GM19238 (cell line): ENCODE measurements around the gene TXNDC9.
A peak's percentile ranks its signal among the peaks of the same experiment; 100 is the strongest.
"Not testable (repeated sequence)": the region's sequence is repeated elsewhere in the genome, so short reads cannot be mapped to it uniquely, and the experiment has no call there.

Experiments used
- DNase-seq: peaks from one replicate; pipeline ENCODE4 v3.0.0; 2011; ENCODE audit warnings: low spot score; ENCODE audit not compliant: insufficient read length

Gene TXNDC9, protein sequence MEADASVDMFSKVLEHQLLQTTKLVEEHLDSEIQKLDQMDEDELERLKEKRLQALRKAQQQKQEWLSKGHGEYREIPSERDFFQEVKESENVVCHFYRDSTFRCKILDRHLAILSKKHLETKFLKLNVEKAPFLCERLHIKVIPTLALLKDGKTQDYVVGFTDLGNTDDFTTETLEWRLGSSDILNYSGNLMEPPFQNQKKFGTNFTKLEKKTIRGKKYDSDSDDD

DNA sequence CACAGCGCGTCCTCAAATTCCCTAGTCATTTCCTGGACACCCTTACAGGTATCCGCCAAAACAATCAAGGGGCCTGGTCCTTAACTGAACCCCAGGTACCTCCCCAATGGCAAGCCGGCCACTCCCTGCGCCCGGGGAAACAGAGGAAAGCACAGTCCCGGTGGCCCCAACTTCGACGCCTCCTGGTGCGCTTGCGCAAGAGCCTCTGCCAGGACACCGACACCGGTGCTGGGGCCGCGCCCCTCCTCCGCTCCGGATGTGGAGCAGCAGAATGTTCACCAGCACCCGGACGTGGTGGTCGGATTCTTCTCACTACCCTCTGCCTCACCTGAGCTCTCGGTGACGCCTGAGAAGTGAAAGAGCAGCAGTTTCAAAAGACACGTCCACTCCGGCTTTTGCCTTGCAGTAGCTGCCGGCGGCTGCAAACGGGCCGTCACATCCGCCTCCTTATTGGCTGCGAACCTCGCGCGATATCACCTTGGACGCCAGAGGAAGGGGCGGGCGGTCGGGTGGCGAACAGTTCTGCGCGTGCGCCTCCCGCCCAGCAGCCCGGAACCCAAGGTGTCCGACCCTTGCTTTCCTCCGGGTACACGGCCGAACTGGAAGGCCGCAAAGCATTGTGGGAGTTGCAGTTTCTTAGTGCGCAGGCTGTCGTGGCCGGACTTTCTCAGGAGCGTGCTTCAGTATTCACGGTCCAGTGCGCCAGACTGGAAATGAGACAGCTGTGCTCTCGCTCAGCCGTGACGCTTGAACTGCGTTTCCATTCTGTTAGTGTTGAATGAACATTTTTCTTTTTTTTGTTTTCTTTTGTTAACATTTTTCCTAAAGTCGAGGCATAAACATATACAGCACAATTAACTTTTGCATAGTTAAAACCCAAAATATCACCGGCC lies at the start of gene TXNDC9:
Gene TXNDC9 (minus strand): TSS at position 423 of the 893 bp plus-strand sequence. CDS start 3,123 bp downstream, outside the sequence.
- peak; percentile 85 for DNase-seq

DNA sequence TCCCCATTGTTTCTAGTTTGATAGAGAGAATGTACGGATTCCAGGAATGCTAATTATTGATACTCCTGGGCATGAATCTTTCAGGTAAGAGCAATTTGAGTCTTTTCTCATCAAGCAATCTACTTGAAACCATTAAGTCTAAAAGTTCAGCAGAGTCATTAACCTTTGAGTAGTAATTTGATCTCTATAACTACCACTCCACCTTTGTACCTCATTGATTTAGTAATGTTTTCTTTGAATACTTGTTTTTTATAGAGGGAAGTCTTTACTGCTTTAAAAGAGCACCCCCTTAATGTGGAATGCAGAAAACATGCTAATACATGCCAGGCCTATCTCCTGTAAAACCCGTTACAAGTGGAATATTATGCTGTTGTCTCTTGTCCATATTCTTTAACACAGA lies 46.0 kb upstream of the TXNDC9 start:
- DNase-seq, result no peak

DNA sequence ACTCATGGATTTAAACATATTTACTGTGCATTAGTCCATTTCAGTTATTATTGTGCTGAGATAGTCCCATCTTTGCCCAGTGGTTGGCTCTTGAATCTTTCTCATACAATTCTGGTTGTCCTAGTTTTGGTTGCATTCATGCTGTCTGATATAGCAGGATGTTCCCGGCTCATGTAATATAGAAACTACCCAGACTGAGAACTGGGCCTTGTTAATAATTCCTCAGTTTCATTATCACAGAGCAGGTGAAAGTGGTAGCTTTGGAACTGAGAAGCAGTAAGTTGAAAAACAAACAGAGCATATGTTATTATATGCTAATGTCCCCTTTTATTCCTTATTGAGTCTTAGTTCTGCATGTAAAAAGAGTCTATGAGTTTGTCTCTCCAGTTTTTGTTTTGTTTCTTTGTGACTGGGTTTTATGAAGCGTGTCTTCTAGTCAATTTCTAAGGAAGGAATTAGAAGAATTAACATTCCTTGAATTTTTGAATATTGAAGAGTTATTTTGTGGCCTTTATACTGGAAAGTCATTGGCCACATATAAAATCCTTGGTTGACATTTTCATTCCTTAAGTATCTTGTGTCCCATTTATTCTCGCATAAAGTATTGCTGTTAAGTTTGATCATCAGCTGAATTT lies 44.4 kb upstream of the TXNDC9 start:
- peak; percentile 3 for DNase-seq

DNA sequence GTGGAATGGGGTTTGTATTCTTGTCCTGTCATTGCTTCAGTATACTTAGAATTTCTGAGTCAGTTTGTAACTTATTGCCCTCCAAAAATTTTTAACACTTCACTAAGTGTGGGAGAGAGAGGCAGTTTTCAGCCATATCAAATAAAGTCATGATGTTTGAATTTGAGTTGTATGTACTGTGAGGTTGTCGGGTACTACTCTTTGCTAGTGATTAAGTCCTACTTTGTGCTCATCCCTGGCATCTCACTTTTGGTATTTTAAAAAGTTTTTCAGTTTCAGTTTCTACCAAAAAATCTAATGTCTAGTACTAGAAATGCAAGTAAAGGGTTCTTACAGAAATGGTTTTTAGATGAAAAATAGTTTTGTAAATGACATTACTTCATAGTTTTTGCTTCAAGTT lies 41.7 kb upstream of the TXNDC9 start:
- DNase-seq, result no peak

DNA sequence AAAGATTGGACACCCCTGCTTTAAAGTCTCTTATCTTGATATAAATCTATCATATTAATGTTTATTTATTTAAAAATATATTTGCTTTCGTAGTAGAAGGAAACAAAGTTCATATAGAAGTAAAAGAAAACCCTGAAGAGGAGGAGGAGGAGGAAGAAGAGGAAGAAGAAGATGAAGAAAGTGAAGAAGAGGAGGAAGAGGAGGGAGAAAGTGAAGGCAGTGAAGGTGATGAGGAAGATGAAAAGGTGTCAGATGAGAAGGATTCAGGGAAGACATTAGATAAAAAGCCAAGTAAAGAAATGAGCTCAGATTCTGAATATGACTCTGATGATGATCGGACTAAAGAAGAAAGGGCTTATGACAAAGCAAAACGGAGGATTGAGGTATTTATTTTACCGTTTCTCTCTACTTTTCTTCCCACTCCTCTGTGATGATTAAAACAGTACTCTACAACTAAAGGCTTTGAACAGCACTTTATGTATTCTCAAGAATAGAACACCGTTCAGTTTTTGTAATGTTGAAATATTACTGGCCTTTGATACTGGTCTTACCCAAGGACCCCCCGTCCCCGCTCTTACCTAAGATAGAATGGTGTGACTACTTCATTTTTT lies 40.2 kb upstream of the TXNDC9 start:
- DNase-seq, result no peak

DNA sequence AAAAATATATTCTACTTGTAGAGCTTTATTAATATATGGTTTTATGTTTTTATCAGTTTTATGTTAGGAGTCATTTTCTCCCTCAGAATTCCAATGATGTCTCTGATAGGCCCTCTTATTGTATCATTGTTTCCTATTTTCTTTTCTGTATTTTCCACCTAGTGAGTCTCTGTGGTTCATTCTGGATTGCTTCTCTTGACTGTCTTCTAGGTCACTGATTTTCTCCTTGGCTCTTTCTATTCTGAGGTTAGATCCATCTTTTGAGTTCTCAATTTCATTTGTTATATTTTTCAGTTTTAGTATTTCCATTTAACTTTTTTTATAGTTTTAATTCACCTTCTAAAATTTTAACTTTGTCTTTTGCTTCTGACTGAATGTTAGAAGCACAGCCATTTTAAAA lies 38.6 kb upstream of the TXNDC9 start:
- DNase-seq, result no peak

DNA sequence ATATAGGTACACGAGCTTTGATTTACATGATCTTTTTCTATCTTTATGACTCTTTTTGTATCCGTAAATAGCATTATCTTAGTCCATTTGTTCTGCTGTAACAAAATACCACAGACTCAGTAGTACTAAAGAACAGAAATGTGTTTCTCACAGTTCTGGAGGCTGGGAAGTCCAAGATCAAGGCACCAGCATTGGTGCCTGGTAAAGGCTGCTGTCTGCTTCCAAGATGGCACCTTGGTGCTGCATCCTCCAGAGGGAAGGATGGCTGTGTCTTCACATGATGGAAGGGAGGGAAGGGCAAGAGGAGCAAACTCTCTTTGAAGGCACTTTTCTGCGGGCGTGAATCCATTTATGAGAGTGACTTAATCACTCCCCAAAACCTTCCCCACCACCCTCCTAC lies 37.0 kb upstream of the TXNDC9 start:
- DNase-seq, result no peak

DNA sequence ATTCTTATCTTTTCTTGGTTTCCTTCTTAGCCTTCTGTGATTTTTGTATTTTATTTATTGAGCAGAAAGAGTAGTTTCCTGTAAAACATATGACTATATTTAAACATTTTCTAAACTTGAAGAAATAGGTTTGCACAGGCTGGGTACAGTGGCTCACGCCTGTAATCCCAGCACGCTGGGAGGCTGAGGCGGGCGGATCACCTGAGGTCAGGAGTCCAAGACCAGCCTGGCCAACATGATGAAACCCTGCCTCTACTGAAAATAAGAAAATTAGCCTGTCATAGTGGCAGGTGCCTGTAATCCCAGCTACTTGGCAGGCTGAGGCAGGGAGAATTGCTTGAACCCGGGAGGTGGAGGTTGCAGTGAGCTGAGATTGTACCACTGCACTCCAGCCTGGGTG lies 32.7 kb upstream of the TXNDC9 start:
- DNase-seq, result not testable (repeated sequence)

DNA sequence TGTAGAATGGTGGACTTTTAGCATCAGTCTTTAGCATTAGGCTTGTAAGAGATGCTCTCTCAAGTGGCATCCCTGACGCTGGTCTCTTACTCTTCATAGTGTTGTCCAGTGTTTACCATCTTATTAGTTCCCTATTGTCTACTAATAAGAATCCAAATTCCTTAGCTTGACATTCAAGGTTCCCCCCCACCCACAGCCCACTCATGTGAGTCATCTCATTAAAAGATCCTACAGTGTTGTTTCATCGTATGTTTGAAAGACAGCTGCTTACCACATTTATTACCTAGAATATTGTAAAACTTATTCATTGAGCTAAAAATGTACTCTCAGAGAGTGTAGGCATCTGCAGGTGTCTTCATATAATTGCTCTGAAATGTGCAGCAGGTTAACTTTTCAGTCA lies 29.5 kb upstream of the TXNDC9 start:
- no peak for DNase-seq

DNA sequence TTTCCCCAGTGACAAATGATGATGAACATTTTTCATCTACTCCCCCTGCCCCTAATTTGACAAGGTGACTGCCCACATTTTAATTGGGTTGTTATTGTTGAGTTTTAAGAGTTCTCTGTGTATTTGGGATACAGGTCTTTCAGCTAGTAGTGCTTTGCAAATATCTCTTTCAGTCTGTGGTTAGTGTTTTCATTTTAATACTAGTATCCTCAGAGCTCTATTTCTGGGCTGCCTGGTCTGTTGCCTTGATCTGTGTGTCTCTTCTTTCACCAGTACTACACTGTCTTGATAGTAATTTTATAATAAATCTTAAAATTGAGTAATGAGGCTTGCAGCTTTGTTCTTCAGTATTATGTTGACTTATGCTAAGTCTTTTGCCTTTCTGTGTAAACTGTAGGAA lies 20.7 kb upstream of the TXNDC9 start:
- no peak for DNase-seq

DNA sequence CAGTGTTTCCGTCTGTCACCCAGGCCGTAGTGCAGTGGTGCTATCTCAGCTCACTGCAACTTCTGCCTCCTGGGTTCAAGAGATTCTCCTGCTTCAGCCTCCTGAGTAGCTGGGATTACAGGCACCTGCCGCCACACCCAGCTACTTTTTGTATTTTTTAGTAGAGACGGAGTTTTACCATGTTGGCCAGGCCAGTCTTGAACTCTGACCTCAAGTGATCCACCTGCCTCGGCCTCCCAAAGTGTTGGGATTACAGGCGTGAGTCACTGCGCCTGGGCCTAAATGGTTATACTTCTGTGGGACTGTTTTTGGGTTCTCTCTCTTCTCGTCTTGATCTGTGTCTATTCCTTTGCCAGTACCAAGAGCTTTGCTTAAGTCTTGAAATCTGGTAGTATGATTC lies 18.7 kb upstream of the TXNDC9 start:
- not testable (repeated sequence) for DNase-seq

DNA sequence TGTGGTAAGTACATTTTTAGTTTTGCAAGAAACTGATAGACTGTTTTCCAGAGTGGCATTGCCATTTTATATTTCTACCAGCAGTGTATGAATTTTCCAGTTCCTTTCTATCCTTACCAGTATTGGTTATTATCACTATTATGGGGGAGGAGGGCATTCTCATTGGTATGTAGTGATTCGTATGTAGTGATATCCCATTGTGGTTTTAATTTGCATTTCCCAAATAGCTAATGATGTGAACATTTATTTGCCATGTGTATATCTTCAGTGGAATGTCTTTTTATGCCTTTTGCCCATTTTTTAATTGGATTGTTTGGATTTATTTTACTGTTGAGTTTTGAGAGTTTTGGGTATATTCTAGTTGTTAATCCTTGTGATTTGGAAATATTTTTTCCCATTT lies 17.9 kb upstream of the TXNDC9 start:
- DNase-seq, result no peak

DNA sequence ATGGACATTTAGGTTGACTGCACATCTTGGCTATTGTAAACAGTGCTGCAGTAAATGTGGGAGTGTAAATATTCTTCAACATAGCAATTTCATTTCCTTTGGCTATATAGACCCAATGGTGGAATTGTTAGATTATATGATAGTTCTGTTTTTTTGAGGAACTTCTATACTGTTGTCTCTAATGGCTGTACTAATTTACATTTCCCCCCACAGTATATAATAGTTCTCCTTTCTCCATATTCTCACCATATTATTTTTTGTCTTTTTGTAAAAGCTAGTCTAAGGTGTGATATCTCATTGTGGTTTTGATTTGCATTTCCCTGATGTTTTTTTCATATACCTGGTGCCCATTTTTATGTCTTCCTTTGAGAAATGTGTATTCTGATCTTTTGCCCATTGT lies 14.1 kb upstream of the TXNDC9 start:
- no peak for DNase-seq

DNA sequence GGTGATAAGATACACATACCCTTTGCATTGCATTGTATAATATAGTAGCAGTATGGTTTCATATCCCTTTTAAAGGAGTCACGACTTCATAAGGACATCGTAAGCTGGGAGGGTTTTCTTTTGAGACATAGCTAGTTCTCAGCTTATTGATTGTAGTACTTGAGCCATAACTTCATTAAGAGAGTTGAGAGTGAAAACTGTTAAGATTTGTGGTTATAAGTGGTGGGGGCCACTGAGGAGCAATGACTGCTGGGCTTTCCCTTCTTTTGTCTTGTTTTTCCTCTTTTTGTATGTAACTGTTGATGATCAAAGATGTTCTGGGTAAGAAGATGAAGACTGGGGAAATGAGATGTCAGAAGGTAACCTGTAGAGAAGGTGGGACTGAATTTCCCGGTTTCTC lies 12.0 kb upstream of the TXNDC9 start:
- DNase-seq, result no peak

DNA sequence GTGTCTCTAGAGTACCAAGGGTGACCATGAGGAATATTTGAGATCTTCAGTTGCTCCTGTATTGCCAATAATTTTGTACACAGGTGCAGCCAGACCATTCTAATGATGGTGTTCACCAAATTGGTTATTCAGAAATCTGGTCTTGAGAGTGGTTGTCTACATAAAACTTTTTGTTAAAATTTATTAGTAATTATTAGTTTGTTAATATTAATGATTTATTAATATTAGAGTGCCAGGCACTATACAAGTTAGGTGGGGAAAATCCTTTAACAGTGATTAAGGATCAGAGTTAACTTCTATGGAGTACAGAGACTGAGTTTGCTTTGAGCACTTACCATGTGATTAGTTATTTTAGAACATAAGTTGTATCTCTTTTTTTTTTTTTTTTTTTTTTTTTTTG lies 10.1 kb upstream of the TXNDC9 start:
- DNase-seq, result no peak

DNA sequence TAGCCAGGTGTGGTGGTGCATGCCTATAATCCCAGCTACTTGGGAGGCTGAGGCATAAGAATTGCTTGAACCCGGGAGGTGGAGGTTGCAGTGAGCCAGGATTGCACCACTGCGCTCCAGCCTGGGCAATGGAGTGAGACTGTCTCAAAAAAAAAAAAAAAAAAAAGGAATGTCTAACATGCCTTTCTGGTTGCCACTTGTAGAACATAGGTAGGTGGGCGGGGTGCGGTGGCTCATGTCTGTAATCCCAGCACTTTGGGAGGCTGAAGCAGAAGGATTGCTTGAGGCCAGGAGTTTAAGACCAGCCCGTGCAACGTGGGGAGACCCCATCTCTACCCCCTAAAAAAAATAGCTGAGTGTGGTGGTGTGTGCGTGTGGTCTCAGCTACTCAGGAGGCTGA lies 9.3 kb upstream of the TXNDC9 start:
- not testable (repeated sequence) for DNase-seq

DNA sequence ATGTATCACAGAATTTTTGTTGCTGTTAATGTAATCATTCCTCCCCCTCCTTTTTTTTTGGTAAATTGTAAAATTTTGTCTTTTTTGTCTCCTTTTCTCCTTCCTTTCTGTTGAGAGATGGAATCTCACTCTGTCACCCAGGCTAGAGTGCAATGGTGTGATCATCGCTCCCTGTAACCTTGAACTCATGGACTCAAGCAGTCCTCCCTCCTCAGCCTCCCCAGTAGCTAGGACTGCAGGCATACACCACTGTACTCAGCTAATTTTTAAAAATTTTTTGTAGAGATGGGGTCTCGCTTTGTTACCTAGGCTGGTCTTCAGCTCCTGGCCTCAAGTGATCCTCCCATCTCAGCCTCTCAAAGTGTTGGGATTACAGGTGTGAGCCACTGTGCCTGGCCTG lies 6.4 kb upstream of the TXNDC9 start:
- no peak for DNase-seq

DNA sequence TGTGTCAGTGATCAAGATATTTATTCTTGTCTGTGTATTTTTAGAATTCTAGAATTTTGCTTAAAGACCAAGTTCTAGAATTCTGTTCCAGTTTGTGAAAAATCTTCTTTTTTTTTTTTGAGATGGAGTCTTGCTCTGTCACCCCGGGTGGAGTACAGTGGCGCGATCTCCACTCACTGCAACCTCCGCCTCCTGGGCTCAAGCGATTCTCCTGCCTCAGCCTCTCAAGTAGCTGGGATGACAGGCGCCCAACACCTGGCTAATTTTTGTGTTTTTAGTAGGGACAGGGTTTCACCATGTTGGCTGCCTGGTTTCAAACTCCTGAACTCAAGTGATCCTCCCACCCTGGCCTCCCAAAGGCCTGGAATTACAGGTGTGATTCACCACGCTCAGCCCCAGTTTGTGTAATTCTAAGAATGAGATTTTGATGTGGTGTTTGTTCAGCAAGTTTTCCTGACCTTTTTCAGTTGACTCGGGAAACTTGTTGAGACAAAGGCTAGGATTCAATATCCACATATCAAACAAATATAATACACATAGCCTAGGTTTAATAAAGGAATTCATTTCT lies 4.6 kb upstream of the TXNDC9 start:
- no peak for DNase-seq

DNA sequence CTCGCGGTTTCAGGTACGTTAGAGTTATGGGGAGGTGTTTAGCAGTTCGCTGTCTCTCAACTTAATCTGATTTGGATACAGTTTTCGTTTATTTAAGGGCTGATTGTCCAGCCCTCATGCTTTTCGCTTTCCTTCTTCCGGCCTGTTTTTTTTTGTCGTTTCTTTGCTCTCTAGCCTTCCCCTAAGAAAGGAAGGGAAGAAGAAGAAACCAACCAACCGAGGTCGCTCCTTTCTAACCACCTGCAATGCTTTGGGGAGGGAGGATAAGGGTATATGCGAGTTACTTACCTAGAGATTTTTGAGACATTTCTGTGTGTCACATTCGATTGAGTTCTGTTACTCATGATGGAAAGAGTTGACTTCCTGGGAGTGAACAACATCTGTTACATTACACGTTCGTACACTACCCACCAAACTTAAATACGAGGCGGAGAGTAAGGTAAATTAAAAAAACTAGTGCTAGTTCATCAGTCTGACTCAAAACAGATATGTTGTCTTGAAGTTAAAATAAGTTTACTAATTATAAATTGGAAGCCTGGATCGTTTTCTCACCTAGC lies 2.0 kb upstream of the TXNDC9 start:
- no peak for DNase-seq

DNA sequence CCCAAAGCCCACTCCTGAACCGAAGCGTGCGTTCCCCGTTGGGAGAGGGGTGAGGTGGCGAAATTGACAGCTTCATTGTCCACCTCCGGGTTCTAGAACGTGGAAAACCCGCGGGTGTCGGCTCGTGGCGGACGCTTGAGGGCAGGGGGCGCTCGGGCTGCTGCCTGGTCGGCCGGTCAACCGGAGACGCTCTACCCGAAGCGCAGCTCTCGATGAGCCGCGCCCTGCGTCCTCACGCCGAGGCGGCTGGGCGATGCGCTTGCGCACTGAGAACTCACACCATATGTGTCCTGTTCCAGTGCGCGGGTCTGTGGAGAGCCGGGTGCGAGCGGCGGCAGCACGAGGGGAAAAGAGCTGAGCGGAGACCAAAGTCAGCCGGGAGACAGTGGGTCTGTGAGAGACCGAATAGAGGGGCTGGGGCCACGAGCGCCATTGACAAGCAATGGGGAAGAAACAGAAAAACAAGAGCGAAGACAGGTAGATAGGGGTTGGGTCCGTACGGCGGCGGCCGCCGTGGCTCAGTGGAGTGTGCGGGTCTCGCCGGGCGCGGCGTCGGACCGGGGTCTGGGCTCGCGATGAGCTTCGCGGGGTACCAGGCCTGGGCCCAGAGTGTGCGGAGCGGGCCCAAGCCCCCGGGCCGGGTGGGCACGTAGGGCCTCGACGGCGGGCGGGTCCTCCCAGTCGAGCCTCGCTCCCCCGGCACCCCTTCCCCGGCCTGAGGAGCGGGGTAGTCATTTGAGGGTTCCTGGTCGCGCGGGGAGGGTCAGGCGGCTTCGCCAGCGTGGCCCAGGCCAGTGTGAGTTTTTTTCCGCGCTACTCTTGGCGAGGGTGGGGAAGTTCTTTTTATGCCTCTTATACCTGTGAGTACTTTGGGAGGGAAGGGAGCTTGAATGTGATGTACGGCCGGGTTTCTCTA lies 1.2 kb upstream of the TXNDC9 start, which contains the start of gene EIF5B:
Gene EIF5B (plus strand): TSS at position 277 of the 916 bp plus-strand sequence. CDS start 166 bp downstream, at position 443.
- peak; percentile 81 for DNase-seq
